HG02798 (cell line): ENCODE measurements around the gene FKBP3.
A peak's percentile ranks its signal among the peaks of the same experiment; 100 is the strongest.
"Not testable (repeated sequence)": the region's sequence is repeated elsewhere in the genome, so short reads cannot be mapped to it uniquely, and the experiment has no call there.

Experiments
- ATAC-seq: cut with Tn5 transposase; IDR thresholded peaks from one replicate; pipeline ENCODE4 v1.9.1; 2021; ENCODE audit warnings: mild to moderate bottlenecking; ENCODE audit not compliant: unreplicated experiment, poor library complexity

Gene FKBP3

DNA sequence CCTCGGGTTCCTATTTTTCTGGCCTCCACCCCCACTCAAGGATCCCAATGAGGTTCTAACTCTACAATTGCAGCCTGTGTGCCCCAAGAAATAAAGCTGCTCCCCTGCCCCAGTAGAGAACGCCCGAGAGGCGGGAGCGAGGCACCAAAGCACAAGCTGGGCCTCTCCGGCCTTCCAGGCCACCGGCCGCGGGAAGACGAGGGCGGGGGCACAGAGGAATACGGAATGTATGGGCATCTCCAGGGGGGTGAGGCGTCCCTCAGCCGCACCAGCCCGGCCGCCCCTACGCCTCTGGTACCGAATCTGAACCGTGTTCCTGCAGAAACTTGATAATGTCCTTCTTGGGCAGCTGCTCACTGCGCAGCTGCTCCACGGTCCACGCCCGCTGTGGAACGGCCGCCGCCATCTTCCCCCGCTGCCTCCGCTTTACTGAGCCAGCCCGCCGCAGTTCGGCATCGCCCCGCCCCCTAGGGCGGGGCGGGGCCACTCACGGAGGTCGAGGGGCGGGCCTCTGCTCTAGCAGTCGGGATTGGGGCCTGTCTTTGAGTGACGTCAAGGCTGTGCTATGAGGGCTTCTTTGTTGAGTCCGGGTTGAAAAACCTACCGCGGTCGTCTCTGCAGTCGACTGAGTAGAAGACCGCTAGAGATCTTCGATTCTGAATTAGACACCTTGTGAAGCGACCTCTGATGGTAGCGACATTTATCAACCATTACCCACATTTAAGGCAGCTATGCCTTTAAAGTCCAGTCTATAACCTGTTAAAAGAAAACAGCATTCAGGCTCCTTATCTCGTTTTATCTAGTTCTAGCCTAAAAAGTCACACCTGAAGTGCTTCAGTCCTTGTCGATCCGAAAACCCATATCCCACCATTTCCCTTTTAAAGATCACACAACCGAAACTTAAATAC is at the start of gene FKBP3:
Gene FKBP3, minus strand, starts transcription at position 431 of the 908 bp plus-strand sequence. Its CDS starts 25 bp downstream, at position 406.
- ATAC-seq = peak; percentile 94

DNA sequence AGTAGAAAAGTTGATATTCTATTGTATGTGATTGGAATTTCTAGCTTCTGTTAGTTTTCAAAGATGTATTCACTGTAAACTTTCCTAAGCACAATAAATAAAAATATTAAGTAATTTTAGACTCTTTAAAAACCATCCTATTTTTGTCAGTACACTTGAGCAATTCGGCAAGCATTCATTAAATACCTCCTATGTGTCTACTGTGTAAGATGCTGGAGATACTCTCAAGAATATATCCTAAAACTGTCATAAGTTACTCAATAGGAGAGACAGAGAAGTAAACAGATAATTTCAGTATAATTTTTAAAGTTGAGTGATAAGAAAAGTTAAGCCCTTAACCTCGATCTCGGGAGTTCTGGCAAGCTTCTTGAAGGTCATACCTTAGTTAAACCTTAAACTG is 47.5 kb upstream of the FKBP3 start:
- no peak for ATAC-seq

DNA sequence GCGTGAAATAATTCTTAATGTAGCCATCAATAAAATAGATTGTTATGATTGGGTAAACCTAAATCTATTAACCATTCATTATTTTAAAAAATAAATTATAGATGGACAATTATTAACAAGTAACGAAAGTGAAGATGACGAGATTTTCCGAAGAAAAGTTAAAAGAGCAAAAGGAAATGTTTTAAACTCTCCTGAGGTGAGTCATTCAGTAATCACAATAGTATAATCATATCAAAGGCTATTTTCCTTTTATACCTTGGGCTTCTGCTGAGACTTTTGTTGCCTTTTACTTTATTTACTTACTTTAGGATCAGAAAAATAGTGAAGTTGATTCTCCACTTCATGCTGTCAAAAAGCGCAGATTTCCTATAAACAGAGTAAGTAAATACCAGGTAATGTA is 47.0 kb upstream of the FKBP3 start:
- no peak for ATAC-seq

DNA sequence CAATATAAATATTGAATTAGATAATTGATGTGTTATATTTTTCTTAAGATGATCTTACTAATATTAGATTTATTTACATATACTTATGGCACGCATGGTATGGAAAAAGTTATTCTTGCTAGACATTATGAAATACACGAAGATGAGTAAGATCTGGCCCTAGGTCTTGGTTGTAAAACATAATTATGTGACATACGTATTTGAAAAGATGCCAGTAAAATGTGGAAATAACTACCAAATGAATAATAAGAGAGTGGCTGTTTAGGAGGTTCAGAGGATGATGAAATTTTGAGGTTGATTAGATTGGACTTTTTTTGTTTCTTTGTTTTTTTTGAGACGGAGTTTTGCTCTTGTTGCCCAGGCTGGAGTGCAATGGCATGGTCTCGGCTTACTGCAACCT is 42.8 kb upstream of the FKBP3 start:
- ATAC-seq = no peak

DNA sequence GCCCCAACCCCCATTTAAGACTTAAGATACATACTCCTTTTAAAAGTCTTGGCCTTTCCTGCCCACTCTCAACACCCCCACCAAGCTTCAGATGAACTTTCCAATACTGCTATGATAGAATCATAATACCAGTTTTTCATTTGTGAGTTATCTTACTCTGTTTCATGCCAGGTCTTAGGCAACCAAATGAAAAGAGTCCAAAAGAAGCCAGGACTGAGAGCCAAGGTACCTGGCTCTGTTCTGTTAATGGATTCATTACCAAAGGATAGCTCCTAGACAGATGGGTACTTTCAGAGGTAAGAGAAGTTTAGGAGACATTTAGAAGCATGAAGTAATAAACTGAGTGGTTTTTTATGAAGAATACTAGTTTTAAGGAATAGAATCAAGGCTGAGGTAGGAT is 35.6 kb upstream of the FKBP3 start:
- no peak for ATAC-seq

DNA sequence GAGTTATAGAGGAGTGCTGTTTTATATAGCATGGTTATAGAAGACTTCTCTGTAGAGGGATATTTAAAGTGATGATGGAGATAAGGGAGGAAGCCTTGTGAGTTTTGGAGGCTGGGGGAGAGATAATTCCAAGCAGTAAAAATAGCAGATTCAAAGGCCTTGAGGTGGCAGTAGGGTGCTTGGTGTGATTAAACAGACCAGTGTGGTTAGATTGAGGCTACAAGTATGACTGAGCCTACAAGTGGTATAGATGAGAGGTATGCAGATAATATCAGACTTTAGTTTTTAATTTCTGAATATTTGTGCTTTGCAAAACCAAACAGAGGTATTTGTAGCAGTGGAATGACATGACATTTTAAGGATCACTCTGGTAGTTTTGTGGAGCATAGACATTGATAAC is 21.8 kb upstream of the FKBP3 start:
- peak; percentile 50 for ATAC-seq

DNA sequence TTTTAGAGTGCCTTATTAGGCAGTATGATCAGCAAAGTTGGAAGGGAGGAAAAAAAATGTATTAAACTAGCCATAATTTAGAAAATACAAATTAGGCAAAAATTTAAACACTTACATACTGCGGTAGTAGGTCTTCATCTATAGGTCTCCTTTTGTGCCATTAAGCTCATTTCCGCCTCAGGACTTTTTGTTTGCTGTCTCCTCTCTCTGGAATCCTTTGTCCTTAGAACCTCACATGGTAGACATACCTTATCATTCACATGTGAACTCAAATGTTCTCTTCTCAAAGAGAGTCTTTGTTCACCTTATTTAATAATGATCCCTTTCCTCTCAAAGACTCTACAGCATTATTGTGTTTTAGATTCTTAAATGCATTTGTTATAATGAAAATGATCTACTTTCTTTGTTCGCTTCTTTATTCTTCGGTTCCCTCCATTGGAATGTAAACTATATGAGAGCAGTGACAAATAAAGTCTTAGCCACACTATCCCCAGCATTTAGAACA is 16.2 kb upstream of the FKBP3 start:
- no peak for ATAC-seq

DNA sequence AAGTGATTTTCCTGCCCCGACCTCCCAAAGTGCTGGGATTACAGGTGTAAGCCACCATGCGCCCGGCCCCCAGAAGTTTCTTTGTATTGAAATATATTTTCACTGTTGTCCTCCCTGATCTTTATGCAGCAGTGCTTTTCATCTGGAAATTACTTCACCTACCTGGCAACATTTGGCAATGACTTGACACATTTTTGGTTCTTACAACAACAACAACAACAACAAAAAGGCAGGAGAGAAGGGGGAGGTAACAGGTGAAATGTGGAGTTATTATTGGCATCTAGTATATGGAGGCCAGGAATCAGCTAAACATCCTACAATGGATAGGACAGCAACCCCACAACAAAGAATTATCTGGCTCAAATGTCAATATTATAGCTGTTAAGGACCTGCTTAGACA is 15.3 kb upstream of the FKBP3 start:
- no peak for ATAC-seq

DNA sequence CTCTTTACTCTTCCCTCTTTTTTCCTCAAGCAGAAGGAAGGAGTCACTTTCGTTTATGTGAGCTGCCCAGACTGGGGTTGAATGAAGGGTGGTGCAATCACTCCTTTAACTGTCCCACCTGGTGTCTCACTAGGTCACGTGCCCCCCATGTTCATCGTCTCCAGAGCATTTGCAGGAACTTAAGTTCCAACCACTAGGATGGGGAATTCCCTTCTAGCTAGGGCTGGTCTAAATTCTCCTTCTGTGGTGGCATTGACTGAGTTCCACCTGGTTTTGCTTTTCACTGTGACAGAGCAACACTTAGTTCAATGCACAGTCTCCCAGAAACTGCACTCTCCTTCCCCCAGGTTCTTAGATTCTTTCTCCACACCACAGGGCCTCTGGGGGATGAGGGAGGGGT is 10.9 kb upstream of the FKBP3 start:
- ATAC-seq = peak; percentile 78

DNA sequence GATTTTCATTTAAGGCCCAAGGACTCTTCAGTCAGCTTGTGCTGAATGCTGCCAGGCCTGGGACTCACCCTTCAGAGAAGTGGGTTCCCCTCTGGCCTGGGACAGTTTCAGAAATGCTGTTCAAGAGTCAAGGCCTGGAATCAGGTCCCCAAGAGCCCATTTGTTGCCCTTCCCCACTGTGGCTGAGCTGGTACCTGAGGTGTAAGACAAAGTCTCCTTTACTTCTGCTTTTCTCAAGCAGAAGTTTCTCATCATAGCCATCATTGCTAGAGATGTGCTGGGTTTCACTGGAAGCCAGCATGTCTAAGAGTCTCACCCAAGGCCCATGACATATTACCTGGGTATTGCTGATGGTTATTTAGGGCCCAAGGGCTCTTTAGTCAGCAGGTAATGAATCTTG is 10.4 kb upstream of the FKBP3 start:
- ATAC-seq = peak; percentile 70

DNA sequence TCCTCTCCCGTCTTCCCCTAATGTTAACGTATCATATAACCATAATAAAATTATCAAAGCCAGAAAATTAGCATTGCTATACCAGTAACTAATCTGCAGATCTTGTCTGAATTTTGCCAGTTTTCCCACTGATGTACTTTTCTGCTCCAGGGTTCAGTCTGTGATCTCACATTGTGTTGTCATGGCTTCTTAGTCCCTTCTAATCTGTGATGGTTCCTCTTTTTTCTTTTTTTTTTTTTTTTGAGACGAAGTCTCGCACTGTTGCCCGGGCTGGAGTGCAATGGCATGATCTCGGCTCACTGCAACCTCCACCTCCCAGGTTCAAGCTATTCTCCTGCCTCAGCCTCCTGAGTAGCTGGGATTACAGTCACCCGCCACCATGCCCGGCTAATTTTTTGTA is 7.8 kb upstream of the FKBP3 start:
- ATAC-seq = not testable (repeated sequence)

DNA sequence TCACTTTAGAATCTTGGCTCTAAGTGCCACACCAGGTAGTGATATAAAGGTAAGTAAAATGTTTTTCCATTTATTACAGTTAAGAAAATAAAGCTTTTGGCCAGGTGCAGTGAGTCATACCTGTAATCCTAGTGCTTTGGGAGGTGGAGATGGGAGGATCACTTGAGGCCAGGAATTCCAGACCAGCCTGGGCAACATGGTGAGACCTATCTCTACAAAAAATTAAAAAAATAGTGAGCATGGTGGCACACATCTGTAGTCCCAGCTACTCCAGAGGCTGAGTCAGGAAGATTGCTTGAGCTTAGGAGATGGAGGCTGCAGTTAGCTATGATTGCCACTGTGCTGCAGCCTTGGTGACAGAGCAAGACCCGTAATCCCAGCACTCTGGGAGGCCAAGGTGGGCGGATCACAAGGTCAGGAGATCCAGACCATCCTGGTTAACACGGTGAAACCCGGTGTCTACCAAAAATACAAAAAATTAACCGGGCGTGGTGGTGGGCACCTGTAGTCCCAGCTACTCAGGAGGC is 6.4 kb upstream of the FKBP3 start:
- no peak for ATAC-seq

DNA sequence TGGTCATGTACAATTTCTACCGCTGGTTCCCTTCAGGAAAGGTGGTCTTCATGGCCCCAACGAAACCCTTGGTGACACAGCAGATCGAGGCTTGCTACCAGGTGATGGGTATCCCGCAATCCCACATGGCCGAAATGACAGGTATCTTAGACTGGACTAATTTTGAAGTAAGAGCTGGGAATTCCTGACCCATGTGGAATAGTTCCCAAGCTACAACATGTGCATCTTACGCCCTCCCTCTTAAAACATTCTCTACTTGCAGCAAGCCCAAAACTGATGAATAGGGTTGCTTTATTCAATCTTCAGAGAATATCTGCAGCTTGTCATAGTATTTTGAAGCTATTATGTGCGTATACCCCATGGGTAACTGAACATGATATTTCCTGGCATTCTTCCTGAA is 2.1 kb upstream of the FKBP3 start:
- ATAC-seq = no peak

DNA sequence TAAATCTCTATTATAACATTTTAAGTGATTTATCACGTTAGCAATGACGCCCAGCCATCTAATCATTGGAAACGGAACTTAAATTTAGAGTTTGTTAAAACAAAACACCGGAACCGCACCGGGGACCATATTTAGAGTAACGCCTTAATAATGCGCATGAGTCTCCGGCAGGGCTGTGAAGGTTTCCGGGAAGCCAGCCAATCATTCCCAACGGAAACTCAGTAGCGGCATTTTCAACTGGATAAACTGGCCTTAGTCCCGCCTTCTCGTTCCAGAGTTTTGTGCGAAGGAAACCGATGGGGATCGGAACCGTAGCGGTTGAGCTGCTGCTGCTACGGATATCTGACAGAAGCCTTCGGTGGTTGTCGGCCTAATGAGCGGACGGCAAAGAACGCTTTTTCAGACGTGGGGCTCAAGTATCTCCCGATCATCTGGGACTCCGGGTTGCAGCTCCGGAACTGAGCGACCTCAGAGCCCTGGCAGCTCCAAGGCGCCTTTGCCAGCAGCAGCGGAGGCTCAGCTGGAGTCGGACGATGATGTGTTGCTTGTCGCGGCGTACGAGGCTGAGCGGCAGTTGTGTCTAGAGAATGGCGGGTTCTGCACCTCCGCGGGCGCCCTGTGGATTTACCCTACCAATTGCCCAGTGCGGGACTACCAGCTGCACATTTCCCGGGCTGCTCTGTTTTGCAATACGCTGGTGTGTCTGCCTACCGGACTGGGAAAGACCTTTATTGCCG is 1.5 kb upstream of the FKBP3 start, which contains the start of gene FANCM:
Gene FANCM, plus strand, starts transcription at position 272 of the 737 bp plus-strand sequence. Its CDS starts 102 bp downstream, at position 374.
- peak; percentile 39 for ATAC-seq

DNA sequence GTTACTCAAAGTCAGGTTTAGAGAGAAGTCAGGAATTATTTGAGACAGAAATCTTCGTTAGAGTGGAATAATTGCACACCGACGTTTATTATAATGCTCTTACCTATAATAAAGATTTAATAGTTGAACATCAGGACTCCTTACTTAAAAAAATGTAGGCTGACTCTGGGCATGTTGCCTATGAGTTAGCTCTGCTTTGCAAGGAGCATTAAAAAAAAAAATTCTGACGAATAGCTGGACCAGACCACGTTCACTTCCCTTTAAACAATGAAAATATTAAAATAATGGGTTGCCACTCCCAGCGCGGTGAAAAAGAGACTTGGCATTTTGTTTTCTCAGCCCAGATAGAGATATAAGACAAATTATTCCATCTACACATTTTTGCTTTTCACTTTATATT is 875 bp upstream of the FKBP3 start:
- no peak for ATAC-seq

DNA sequence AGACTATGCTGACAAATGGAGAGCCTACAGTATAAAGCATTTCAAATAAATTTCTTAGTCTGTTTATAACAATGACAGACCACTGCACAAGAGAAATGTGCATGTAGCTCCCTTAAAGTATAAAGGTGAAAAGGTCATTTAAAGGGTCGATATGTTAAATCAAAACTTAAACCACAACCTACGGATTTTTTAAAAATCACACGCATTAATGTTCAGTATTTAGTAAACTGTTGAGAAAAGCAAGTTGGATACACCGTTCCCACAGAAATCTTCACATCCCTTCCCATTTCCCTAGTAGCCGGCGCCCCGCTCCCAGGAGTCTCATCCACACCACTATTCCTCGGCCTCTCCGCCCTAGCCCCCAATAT is 614 bp downstream of the FKBP3 start:
- no peak for ATAC-seq

DNA sequence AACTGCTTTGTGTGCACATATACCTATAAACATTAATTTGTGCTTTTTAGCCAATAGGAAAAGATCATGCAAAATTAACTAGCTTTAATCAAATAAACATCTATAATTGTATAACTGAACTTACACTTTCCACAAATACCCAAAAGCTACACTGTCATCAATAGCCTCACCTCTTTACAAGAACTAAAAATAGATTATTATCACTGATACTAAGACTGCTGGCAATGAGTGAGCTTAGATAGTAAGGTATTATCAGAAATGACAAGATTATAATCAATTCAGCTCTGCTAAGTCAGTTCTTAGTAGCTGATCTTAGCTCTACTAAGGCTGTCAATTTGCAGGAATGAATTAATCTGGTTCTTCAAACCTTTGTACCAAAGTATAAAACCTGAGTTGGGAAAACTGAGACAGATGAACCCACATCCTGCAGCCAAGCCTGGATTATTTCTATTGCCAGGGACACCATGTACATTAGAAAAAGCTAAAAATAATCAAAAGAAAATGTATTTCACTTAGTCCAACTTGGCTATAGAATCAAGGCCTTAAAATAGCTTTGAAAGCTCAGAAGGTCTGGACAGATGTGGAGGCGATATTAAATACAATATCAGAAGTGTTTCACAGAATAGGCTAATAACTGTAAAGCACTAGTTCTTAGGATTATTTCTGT is 5.2 kb downstream of the FKBP3 start:
- ATAC-seq = no peak

DNA sequence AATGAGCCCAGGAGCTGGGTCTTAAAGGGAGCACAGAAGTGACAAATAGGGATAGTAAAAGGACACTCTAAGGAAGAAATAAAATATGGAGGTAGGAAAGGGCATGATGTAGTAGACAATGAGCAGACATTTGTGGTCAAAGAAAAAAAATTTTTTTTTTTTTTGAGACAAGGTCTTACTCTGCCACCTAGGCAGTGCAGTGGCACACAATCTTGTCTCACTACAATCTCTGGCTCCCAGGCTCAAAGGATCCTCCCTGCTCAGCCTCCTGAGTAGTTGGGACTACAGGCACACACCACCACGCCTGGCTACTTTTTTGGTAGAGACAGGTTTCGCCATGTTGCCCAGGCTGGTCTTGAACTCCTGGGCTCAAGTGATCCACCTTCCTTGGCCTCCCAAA is 8.5 kb downstream of the FKBP3 start:
- ATAC-seq = no peak

DNA sequence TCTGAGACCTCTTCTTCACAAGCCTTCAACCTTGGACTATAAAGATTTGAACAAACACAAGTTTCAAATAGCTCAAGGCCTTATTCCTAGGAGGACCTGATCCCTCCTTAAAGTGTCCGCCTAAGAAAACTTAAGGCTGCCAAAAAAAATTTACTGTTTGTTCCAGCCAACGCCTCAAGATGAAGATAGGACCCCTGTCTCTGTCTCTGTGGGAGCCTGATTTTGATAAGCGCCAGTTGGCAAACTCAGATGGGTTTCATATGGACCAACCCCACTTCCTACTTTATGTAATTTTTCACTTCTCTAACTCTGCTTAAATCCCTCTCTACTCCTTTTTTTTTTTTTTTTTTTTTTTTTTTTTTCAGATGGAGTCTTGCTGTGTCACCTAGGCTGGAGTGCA is 11.0 kb downstream of the FKBP3 start:
- ATAC-seq = no peak

DNA sequence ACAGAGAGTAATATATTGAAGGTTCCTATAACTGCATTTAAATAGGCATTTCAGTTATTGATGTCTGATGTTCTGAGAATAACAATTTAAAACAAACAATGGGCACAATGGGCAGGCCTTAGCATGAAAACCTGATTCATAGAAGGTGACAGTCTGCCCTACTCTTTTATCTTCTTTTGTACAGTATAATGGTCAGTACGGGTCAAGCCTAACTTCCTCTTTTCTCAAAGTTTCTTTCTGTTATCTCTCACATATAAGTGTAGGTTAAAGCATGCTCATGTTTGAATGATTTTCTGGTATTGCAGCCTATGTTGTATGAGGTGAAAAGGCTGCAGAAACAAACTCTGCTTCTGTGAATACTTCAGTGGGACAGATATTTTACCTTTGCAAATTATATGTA is 14.2 kb downstream of the FKBP3 start:
- peak; percentile 45 for ATAC-seq

DNA sequence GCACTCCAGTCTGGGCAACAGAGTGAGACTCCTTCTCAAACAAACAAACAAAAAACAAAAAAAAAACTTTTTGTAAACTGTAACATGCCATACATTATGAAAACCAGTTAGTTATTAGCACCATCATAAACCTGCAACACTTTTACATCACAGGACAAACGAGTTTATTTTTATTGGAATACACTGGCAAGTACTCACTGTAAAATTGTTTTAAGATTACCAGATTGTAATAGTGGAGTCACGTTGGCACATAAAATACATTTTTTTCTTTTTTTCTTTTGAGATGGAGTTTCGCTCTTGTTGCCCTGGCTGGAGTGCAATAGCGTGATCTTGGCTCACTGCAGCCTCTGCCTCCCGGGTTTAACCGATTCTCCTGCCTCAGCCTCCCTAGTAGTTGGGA is 15.7 kb downstream of the FKBP3 start:
- ATAC-seq = no peak
